HG03432 (cell line): ENCODE results near the gene B3GNT9.
A peak's percentile ranks its signal among the peaks of the same experiment; 100 is the strongest.

Source experiments
- ATAC-seq: cut with Tn5 transposase; IDR thresholded peaks from one replicate; pipeline ENCODE4 v1.9.1; 2021; ENCODE audit warnings: mild to moderate bottlenecking, moderate library complexity; ENCODE audit not compliant: unreplicated experiment

B3GNT9 gene

DNA sequence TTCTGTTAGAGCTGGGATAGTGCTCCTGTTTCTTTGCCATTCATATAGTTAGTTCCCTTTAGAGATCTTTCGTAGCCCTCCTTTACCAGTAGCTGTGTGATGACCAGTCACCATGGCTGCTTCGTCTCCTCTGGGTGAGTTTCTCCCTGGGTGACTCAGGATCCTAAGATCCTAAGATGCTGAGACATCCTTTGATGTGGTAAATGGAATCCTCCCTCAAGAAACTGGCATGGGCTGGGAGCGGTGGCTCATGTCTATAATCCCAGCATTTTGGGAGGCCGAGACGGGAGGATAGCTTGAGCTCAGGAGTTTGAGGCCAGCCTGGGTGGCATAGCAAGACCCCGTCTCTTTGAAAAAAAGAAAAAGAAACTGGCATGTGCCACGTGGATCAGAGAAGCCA is 35.2 kb downstream of the B3GNT9 start:
- ATAC-seq = no peak

DNA sequence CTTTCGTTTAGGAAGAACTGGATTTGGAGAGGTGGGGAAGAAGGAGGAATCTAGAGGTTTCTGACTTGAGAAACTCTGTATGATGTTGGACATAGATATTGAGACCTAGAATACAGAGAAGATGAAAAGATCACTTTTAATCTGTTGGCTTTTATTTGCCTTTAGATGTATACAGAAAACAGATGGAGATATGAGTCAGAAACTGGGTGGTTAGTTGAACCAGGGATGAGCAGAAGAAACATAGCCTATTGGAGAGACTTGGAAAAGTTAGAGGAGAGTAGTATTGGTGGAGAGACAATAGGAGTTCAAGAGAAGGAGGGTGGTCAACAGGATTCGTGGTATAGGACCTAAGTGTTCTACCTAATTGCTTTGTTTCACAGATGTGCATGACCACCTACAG is 36.0 kb downstream of the B3GNT9 start:
- no peak for ATAC-seq

DNA sequence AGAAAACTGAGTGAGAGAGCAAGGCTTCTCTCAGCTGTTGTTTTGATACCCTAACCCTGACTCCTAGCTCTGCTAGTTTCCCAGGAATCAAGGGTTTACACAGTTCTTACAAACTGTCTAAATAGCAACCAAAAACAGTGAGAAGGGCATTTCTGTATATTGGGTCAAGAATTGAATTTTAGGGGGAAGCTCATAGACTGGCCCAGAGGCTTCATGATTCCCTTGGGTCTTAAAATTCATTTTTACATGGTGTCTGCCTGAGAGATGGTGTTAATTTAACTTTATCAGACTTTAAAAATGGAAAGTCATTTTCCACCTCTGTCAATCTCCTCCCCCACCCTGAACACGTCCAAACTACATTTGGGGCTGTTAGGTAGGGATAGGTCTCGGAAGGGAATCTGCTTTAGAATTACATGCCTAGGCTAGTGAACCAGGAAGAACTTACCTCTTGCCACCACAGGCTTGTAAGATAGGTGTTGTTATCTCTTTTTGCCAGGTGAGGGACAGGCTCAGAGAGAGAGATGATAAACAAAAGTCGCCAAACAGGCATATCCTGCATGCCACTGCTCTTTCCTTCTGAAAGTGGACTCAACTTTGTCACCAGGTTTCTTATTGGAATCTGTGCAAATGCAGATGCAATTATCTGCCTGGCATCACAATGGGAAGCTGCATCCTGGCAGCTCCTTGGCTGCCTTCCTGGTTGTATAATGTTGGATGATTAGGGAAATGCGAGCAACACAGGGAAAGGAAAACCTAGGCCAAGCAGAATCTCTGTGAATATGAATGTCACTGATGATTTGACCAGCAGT is 38.0 kb downstream of the B3GNT9 start:
- no peak for ATAC-seq

DNA sequence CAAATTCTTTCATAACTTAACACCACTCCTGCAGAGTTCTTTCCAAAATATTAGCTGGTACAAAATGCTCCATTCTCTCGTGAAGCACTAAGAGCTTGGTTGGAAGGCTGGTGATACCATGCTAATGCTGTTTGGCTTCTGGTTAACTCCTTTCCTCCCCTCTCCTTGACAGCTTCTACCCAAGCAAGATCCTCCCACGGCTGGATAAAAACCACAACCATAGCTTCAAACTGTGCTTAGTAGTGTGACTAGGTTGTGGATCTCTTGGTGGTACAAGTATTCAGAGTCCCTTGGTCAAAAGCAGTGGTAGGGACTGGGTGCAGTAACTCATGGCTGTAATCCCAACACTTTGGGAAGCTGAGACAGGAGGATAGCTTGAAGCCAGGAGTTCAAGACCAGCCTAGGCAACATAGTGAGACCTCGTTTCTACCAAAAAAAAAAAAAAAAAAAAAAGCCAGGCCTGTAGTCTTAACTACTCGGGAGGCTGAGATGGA is 38.8 kb downstream of the B3GNT9 start:
- ATAC-seq = no peak

DNA sequence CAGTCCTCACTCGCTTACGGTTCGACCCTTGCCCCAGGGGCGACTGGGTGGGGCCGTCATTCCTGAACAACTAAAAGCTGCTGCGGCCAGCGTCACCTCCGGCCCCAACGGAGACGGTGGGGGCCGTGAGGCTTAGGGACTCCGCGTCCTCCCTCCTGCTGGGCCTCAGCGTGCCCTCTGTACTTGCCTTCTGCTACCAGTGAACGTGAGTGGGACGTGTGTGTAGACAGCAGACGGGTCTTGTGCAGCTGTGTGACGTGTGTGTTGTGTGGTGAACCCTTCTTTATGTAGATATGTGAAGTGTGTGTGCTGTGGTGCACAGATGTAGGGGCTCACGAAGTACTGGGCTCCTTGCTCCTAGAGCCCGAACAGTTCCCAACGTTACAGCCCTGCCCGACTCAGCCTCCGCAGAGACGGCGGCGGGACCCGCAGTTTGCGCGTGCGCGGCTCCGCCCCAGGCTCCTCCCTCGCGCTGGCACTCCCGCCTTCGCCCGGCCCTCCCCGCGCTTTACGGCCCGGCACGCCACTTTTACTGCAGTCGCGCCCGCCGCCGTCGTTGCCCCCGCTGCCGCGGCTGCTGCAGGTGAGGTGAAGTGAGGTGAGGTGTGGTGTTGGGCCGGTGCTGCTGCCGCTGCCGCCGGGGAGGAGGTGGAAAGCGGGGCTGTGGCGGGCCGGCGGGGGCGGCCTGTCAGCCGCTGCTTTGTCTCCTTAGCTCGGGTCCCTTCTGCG is 41.2 kb downstream of the B3GNT9 start, which contains the start of gene PHAF1:
Gene PHAF1, plus strand, starts transcription at position 535 of the 729 bp plus-strand sequence. CDS start 235 bp downstream, outside the sequence.
- peak; percentile 87 for ATAC-seq

DNA sequence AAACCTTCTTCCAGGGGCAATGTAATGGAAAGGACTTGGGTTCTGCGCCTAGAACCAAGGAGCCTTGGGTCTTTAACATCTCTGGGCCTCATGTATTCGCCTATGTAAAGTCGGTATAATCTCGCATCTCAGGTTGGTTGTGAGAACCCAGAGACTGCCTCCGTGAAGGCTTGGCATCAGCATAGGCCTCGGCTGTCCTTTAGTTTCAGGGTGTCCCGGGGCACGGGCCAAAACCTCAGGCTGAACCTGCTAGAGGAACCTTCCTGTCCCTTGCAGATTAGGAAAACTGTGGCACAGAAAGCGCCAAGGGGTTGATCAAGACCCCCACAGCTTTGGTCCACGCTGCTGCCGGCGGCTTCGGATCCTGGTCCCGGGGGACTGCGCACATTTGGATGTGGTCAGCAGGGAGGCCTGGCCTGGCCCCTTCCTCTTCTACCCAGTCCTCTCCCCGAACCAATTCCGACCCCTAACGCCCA is 41.8 kb downstream of the B3GNT9 start:
- no peak for ATAC-seq

DNA sequence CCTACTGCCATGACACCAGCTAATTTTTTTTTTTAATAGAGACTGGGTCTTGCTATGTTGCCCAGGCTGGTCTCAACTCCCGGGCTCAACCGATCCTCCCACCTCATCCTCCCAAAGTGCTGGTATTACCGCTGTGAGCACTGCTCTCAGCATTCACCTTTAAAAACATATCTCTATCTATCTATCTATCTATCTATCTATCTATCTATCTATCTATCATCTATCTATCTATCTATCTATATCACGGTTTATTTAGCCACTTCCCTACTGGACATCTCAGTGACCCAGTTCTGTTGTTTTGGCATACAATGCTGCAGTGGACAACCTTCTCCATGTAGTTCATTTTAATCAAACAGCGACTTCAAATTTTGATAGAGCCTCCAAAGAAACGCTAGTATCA is 42.3 kb downstream of the B3GNT9 start:
- no peak for ATAC-seq

DNA sequence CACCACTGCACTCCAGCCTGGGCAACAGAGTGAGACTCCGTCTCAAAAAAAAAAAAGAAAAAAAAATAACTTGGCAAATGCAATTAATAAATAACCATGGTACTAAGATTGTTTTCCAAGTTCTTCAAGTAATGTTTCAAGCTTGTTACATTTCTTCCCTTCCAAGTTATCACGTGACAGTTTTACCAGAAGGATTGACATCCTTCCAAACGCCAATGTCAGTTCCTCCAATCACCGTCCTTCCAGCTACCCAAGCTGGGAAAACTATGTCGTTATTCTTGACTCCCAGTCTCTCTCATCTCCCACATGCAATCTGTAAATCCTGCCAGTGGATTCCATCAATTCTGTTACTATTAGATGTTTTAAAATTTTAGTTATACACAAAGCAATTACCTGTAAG is 44.9 kb downstream of the B3GNT9 start:
- no peak for ATAC-seq

DNA sequence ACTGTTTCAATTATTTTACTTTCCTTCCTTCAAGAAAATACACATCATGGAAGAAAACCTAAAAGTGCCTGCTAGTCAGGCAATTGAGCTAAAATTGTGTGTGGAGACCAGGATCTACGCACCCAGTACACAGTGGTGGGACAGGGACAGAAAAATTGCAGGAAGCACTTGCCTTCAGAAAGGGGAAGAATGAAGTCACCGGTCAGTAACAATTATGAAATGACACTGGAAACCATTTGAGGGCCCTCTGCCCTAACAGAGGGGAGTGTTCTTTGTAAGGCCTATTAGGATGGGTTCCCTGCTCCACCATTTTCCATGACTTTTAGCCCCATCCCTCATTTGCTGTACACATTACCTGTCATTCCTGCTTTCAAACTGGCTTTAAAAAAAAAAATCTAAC is 45.6 kb downstream of the B3GNT9 start:
- ATAC-seq = no peak

DNA sequence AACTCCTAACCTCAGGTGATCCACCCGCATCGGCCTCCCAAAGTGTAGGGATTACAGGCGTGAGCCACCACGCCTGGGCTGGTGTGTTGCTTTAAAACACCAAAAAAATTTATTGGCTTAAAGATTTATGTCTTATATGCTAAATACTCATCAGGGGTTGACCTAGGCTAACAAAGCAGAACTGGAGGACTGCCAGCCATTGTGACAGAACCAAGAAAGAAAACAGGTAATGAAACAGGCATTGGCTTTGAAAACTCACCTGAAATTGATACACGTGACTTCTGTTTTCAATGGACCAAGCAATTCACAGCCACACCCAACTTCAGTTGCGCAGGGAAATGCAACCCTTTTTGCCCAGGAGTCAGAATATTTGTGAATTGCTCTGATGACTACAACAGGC is 46.0 kb downstream of the B3GNT9 start:
- ATAC-seq = no peak

DNA sequence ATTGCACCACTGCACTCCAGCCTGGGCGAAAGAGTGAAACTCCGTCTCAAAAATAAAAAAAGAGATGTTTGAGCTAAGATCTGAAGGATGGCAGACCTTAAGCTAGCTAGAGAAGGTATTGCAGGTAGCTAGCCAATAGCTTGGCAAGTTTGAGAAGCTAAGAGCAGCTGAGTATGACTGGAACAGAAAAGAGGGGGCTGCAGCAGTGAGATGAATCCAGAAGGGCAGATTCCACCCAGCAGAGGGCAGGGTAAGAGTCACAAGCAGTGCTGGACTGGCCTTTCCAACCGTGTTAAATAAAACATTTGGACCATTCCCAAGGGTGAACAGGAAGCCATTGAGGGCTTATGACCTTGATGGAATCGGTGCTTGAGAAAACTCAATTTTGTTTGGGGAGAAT is 46.7 kb downstream of the B3GNT9 start:
- no peak for ATAC-seq

DNA sequence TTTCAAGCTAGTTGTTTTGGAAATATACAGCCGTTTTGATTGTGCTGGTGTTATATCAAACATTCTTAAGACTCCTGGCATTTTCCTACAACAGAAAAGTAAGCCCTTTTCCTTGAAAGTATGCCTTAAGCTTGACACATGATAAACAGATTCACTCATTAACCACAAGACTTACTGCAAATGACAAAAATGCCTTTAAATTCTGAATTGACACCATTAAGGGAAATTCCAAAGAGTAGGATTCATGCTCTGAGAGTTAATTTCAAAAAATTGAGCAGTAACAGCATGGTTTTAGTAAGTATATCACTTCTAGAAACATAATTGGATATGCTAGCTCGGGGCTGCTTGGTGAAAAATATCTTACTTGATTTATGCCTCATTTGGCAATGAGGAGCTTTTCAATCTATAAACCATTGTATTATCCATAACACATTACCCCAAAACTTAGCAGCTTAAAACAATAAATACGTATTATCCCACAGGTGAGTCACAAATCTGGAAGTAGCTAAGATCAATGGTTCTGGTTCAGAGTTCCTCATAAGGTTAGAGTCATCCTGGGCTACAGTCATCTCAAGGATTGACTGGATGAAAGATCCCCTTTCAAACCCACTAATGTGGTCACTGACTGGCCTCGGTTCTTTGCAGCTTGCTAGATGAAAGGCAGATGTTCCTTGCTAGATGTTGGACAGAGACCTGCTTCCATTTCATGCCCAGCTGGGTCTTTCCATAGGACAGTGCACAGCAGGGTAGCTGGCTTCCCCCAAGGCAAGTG is 49.3 kb downstream of the B3GNT9 start:
- no peak for ATAC-seq

DNA sequence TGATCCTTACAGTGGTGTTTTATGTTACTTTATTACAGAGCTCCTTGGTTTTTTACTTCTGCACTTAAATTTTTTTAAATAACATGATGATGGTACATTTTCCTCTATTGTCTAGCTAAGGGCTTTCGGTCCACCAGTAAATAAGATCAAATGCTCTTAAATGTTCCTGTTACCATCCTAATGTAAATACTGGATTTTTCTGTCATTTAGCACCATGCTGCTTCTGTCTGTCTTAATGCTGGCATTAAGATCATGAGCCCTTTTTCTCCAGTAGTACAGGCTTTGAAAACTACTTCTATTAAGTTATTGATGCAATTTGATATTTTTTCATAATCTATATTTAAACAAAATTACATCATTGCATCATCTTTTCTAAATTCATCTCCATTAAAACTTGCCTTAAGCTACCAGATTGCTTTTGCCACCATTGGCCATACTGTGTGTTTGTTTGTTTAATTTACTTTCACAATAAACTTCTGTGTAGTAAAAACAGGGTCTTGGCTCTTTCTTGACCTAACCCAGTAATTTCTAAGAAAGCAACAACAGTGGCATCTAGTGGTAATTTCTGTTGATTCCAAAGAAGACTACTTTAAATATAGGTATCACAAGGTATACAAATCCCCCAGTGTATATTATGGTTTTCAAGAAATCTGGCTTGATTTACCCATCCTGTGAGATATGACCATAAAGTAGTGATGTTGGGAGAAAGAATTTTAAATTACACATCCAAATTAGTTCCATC is 50.1 kb downstream of the B3GNT9 start:
- ATAC-seq = no peak

DNA sequence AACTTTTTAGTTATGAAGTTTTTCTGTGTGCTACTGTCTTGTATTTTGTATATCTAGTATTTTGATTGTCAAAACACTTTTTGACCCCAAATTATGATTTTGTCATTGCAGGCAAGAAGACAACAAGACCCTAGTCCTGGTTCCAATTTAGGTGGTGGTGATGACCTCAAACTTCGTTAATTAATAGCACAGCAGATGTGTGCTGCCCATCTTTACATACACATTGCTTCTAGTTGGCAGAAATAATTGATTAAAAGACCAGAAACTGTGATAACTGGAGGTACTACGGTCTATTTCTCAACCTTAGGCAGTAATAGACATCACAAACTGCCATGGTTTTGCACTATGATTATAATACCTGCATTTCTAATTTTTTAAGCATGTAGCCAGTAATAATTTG is 52.2 kb downstream of the B3GNT9 start:
- ATAC-seq = no peak
